ENCODE results near the gene MYL3.
"Not testable (repeated sequence)": the region's sequence is repeated elsewhere in the genome, so short reads cannot be mapped to it uniquely, and the experiment has no call there.

Gene MYL3

DNA sequence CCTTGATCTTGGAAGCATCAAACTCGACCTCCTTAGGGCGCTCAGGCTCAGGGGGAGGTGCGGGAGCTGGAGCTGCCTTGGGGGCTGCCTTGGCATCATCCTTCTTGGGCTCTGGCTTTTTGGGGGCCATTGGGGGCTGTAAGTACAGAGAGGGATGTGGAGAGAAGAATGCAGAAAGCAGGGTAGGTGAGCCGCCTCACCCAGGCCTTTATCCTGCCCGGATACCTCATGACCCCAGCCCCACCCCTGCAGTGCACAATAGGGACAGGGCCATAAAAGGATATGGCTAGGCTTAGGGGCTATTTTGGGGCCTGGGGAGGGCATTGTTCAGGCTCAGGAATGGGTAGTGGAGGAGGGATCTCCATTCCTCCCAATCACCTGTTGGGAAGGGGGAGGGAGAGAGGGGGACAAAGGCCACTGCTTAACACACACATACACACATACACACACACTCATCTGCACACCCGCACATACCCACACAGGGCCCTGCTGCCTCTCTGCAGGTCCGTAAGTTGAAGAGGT, at the start of gene MYL3:
MYL3 (minus strand) TSS at position 184 of the 522 bp plus-strand sequence; CDS start at position 130, 54 bp downstream.
- no peak for DNase-seq

DNA sequence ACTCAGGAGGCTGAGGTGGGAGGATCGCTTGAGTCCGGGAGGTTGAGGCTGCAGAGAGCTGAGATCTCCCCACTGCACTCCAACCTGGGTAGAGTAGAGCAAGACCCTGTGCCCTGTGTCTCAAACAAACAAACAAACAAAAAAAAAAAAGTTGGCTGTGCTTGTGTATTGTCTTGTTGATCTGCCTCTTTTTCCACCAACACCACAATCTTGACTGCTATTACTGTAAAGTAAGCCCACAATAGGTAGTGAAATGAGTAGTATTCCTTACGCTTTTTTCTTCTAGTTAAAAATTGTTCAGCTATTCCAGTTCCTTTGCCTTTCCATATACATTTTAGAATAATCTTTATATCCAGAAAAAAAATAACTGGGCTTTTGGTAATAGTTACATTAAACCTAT, 49.7 kb upstream of the MYL3 start:
- DNase-seq: no peak

DNA sequence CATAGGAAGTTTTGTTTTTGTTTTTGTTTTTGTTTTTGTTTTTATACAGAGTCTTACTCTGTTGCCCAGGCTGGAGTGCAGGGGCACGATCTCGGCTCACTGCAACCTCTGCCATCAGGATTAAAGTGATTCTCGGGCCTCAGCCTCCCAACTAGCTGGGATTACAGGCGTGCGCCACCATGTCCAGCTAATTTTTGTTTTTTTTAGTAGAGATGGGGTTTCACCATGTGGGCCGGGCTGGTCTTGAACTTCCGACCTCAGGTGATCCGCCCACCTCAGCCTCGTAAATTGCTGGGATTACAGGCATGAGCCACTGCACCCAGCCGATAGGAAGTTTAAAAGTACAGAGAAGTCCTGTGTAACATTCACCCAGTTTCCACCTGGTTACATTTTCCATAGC, 47.7 kb upstream of the MYL3 start:
- not testable (repeated sequence) for DNase-seq

DNA sequence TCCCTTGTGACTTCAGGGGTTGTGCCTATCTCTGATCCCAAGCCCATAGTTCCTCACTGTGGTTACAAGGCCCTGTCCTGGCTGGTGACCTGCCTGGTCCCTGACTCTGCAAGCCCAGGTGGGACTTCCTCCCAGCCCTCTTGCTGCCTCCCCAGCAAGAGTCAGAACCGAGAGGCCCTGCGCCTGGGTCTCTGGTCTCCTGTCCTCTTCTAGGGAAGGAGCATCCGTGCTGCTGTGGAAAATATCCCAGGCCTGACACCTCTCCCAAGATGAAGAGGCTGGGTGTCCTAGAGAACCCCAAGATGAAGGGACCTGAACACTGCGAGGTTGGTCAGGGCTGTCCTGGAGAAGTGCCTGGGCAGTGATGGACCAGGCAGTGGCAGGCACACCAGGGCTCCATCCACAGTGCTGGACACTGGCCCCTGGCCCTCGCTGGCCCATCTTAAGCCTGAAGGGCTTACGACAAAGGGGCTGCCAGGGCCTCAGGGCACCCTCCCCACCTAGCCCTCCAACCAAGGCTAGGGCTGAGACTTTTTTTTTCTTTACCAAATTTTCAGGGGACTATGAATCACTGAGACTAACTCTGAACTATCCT, 47.0 kb upstream of the MYL3 start:
- no peak for DNase-seq

DNA sequence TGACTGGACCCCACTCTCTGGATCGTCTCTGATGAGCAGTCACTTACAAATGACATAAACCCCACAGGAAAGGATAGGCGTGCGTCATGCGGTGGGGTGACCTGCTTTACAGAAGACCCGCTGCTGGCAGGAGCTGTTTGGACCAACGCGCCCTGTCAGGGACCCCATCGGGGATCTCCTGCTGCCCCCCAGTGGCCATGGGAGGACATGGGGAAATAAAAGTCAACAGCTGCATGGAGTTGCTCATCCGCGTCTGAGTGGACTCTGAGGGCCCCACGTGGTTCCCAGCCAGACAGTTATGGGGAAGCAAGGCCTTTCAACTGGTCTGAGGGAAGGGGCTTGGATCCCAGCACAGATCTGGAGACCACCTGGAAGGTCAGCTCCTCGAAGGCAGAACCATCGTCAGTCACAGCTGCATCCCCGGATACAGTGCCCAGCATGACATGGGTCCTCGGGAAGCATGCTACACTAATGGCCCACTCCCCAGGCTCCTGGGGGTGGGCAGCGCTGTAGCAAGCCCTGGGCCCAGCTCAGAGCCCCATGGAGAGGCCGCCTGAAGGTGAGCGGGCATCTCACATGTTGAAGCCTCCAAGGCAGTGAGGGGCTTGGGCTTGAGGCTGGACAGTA, 46.4 kb upstream of the MYL3 start:
- DNase-seq: peak; percentile 59 to 74

DNA sequence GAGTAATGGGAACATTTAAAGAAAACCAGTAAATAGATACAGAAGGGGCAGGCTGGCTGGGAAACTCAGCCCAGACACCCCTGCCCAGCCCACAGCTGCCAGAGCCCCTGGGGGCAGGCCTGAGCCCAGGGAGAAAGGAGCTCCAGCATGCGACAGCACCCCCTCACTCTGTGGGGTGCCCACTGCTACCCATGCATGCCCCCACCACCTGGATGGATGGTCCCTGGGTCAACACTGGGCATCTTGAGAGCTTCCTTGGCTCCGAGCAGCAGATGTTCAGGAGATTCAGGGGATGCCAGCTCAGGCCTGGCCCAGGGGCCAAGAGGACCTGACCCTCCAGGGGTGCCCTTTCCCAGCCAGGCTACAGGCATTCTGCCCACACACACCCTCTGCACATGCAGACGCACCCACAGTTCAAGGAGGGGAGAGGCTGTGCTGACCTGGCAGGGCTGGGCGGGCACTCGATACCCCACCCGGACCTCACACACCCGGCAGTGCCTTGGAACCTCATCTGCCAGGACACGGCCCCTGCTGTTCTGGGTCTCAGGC, 45.8 kb upstream of the MYL3 start:
- no peak for DNase-seq

DNA sequence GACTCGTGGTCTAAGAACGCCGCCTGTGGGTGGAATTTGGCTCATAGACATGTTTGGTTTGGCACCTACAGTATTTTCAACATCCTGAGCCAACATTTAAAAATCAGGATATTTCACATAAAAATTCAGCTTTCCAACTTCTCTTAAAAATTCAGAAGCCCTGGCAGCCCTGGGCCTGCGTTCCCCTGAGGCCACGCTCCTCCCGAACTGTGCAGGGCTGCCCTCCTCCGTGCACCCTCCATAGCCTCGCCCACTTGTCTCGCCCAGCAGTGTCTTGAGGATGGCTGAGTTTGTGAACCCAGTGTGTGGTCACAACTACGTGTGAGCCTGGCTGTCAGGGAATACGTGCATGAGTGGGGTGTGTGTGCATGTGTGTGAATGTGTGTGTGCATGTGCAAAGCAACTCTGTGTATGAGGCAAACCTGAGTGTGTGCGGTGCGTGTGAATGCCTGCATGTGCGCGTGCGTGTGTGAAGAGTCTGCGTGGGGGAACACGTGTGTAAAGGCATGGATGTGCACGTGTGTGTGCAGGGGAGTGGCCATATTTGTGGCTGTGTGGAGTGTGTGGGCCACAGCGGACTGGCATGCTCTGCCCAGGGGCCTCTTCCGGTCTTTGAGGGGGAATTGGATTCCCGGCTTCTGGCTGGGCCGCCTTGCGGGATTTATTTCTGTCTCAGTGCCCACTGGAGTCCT, 45.2 kb upstream of the MYL3 start:
- no peak for DNase-seq

DNA sequence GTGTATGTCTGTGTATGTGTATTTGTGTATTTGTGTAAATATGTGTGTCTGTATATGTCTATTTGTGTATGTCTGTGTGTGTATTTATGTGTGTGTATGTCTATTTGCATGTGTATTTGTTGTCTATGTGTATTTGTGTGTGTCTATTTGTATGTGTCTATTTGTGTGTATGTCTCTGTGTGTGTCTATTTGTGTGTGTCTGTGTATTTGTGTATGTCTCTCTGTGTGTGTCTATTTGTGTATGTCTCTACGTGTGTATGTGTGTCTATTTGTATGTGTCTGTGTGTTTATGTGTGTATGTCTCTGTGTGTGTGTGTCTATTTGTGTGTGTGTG, 44.7 kb upstream of the MYL3 start:
- DNase-seq: no peak

DNA sequence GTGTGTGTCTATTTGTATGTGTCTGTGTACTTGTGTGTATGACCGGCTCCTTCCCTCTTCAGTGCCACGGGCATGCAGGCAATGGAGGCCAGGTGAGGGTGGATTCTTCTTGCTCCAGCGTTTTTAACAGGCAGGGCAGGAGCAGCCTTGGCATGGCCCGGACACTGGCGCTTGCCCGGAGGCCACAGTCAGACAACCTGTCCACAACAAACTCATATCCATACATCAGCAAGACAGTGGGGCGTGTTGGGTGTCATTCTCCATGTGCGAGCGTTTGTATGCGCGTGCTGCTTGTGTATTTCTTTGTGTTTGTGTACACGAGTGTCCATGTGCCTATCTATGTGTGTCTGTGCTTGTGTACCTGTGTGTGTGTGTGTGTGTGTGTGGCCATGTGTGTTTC, 44.0 kb upstream of the MYL3 start:
- no peak for DNase-seq

DNA sequence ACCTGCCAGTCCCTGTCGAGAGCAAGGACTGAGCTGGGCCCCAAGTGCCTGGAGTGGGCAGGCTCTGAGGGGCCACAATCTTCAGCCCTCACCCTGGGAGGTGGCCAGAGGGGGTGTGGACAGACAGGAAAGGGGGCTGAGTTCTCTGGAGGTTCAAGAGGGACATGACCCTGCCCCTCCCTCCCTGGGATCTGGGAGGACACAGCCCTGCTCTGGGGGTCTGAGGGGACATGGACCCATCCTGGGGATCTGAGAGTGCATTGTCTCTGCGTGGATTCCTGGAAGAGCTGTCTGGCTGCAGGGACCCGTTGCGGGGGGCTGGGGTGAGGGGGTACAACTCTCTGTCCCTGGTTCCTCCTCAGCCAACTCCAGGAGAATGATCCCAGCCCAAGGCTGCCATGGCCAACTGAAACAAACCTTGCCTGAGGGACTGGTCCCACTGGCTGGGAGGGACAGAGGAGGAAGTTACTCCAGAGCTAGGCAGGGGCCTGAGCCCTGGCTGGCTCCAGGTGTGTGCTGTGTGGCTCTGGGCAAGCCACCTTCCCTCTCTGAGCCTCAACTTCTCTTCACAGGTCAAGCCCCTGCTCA, 43.3 kb upstream of the MYL3 start:
- DNase-seq: no peak

DNA sequence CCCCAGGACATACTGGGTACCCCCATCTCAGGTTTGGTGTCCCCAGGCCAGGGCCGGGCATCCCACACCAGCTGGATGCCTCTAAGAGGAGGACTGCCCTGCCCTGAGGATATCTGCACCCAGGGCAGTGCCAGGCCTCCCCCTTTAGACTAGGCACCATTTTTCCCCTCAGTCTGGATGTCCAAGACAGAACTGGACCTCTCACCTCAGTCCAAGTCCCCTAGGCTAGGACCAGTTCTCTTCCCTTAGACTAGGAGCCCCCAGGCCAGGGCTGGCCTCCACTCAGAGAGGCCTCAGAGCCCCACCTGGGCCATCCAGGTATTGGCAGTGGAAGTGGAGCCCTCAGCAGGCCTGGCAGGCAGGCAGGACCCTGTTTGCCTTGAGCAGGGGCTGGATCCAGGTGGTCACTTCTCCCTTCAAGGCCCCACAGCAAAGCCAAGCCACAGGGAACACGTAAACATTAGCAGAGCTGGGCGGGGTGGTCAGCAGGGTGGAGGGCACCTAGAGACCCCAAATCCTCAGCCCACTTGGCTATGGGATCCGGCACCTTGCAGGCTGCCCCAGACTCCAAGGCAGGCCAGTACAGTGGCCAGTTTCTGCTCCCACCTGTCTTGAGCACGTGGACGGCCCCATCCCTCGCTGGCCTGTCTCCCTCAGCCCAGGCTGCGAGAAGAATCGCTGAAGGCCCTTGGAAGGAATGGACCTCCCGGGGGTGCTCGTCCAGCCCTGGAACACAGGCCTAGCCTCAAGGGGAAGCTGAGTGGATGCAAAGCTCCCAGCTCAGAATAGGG, 42.6 kb upstream of the MYL3 start:
- DNase-seq: no peak

DNA sequence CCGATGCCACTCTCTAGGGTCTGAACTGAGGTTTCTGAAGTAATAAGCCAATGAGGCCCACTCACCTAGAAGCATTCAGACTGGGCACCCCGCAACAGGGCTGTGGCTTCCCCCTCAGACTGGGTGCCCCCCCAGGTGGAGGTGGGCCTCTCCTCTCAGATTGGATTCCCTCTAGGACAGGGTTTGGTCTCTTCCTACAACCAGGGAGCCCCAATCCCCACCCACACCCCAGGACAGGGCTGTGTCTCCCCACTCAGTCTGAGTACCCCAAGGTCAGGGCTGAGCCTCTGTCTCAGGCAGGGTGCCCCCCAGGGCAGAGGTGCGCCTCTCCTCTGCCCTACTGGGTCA, 41.9 kb upstream of the MYL3 start:
- DNase-seq: no peak

DNA sequence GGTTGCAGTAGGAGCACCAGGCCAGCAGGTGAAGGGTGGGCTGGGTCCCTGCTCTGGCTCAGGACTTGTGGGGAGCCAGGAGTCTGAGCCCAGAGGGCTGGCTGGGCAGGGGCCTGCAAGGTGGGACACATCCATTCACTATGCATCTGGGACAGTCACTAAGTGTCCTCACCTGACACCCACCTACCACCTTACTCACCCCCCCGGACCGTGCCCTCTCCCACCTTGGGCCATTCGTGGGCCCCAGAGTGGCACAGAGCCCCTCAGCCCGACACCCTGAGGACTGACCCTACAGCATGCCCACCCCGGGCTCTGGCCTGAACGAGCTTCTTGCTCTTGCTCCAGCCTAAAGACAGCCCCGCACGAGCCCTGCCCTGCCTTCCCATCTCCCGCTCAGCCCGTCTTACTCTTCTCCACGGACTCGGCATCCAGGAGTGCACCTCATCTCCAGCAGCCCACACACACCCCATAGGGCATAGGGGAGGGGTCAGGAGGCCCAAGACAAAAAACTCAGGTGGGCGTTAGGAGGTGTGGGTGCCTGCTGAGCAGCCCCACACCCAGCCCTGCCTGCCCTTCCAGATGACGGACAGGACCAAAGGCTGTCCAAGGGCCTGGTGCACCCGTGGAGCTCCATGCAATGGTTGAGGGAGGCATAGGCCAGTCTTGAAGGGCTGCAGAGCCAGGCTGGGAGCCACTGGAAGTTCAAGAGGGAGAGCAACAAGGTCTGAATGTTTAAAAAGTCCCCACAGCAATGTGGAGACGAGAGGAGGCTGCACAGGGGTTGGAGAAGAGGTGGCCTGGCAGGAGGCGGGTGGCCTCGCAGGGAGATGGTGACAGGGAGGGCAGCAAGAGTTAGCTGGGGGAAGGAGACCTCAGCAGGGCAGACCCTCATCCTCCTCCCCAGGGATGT, 41.3 kb upstream of the MYL3 start:
- DNase-seq: no peak

DNA sequence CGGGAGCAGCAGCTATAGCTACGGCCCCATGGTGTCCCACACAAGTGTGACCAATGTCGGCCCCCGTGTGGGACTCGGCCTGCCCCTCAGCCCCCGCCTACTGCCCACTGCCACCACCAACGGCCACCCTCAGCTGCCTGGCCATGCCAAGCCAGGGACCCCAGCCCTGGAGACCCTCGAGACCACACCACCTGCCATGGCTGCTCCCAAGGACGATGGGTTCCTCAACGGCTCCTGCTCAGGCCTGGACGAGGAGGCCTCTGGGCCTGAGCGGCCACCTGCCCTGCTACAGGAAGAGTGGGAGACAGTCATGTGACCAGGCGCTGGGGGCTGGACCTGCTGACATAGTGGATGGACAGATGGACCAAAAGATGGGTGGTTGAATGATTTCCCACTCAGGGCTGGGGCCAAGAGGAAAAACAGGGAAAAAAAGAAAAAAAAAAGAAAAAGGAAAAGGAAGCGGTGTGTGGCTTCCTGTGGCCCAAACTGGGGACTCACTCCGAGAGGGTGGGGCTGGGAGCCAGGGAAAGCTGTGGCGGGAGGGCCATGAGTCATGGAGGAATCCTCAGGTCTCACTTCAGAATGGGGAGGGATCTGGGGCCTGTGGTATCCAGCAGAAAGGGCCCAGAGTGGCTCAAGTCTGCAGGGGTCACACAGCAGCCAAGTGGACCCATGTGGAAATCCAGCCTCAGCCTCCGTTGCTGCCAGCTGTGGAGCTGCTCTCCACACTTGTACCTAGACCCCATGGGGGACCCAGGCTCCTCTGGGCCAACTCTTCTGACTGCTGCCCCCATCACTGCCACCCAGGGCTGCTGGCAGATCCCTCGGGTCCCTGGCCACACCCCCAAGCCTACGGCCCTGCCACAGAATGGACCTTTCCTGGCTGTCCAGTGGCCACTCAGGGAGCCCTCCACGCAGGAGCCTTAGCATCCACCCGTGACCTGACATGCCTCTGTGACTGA, 40.4 kb upstream of the MYL3 start:
- no peak for DNase-seq

DNA sequence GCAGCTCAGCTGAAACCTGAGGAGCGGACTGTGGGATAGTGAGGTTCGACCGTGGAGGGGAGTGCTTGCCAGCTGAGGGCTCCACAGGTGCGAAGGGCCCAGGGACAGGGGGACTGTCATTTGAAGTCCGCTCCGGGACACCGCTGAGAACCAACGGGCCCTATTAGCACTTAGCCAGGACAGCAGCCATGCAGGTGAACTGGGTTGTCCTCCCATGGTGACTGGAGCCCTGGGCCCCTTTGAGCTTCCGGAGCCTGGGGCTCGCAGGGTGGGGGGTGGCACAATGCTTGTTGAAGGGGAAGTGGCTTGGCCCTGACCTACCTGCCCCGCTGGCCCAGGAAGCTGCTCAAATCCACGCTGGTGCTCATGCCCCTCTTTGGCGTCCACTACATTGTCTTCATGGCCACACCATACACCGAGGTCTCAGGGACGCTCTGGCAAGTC, 39.0 kb upstream of the MYL3 start:
- no peak for DNase-seq

DNA sequence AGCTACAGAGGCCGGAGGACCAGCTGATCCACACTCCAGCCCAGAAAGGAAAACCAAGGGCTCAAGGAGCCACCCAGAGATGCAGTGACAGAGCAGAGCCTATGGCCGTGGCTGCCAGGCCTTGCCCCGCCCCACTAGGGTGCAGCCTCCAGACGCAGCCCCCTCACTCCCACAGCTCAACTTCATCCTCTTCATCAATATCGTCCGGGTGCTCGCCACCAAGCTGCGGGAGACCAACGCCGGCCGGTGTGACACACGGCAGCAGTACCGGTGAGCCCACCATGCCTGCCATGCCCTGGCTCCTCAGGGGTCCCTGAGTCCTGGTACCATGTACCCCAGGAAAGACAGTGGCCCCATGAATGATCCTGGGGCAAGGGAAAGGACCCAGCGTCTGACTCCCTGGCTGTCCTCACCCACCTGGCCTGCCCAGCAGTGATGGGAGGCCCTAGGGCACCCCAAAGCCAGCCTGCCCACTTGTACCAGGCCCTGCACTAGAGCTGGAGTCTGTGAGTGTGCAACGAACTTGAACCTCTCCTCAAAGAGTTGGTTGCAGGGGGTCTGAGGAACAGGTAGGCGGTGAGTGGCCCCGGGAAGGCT, 38.4 kb upstream of the MYL3 start:
- no peak for DNase-seq

DNA sequence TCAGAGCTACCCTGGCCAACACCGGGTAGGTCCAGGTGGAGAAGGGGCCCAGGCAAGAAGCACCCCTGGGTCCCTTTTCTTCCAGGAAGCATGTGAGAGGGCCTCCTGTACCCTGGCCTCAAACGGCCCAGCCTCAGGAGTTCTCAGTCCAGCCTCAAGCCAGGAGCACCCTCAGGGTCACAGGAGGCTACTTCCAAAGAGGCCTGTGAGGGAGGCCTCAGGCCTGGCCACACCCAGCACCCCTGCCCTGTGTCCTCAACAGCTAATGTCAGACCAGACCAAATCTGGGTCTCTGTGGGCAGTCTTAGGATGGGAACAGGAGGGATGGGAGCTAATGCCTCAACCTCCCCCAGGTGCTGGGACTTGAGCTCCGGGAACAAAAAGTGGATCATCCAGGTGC, 37.8 kb upstream of the MYL3 start:
- no peak for DNase-seq

DNA sequence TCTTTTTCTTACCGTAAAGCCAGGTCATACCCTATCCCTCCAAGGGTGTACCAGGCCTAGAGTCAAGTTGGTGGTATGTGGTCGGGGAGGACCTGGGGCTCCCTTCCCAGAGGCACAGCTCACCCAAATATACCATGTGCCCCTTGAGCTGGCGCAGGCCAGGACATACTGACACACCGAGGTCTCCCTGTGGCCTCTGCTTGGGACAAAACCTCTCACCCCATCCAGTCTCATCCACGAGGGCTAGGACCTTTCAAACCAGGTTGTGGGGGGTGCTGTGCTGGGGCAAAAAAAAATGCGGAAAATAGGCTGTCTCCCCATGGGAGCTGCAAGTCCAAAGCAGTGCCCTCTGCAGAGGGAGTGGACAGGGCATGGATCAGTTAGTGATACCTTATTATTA, 37.1 kb upstream of the MYL3 start:
- DNase-seq: no peak

DNA sequence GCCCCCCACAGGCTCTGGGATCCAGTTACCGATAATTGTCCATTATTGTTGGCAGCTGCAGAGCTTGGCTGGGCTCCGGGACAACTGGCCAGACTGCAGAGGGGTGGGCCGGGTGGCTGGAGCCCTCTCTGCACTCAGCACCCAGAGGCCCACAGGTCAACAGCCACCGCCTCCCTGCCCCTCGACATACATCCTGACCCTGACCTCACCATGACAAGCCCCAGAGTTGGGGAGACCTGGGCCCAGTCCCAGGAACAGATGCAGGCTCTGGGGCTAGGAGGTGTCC, 36.7 kb upstream of the MYL3 start:
- peak in 1 of 2 donors; percentile 8 for DNase-seq

Data from hippocampal formation (tissue), 2 donors.